HG03108 (cell line): ENCODE measurements around the gene PUS7.

Experiments
- ATAC-seq: cut with Tn5 transposase; IDR thresholded peaks from one replicate; pipeline ENCODE4 v1.9.1; 2021; ENCODE audit warnings: moderate library complexity; ENCODE audit not compliant: unreplicated experiment

PUS7 gene

GRCh38 chr7:105502173-105502572 lies 19.9 kb downstream of the PUS7 start:
- ATAC-seq, result no peak

GRCh38 chr7:105497016-105497415 lies 25.1 kb downstream of the PUS7 start:
- no peak for ATAC-seq

- ATAC-seq, result no peak
Measured at GRCh38 chr7:105496521-105496920, 25.6 kb downstream of the PUS7 start.

- no peak for ATAC-seq
Measured at GRCh38 chr7:105493923-105494315, 28.2 kb downstream of the PUS7 start.

- ATAC-seq, result no peak
Measured at GRCh38 chr7:105493196-105493922, 28.7 kb downstream of the PUS7 start.

GRCh38 chr7:105489409-105489808 lies 32.7 kb downstream of the PUS7 start:
- ATAC-seq, result no peak

- no peak for ATAC-seq
Measured at GRCh38 chr7:105487579-105488571, 34.2 kb downstream of the PUS7 start.

GRCh38 chr7:105480931-105481330 lies 41.1 kb downstream of the PUS7 start:
- ATAC-seq, result no peak

- no peak for ATAC-seq
Measured at GRCh38 chr7:105478606-105479005, 43.5 kb downstream of the PUS7 start.

GRCh38 chr7:105477908-105478307 lies 44.2 kb downstream of the PUS7 start:
- ATAC-seq, result no peak

GRCh38 chr7:105474045-105474444 lies 48.0 kb downstream of the PUS7 start:
- ATAC-seq, result no peak

GRCh38 chr7:105473163-105473562 lies 48.9 kb downstream of the PUS7 start:
- no peak for ATAC-seq

GRCh38 chr7:105470846-105471245 lies 51.2 kb downstream of the PUS7 start:
- no peak for ATAC-seq

- ATAC-seq, result no peak
Measured at GRCh38 chr7:105470090-105470489, 52.0 kb downstream of the PUS7 start.

- ATAC-seq, result no peak
Measured at GRCh38 chr7:105462765-105463420, 59.2 kb downstream of the PUS7 start.

- no peak for ATAC-seq
Measured at GRCh38 chr7:105461518-105461917, 60.6 kb downstream of the PUS7 start.

- no peak for ATAC-seq
Measured at GRCh38 chr7:105457619-105458225, 64.3 kb downstream of the PUS7 start.

- ATAC-seq, result no peak
Measured at GRCh38 chr7:105454921-105455320, 67.2 kb downstream of the PUS7 start.

- ATAC-seq, result no peak
Measured at GRCh38 chr7:105454095-105454747, 67.8 kb downstream of the PUS7 start.

GRCh38 chr7:105452085-105452484 lies 70.0 kb downstream of the PUS7 start:
- ATAC-seq, result no peak
